HuH-7 (cell line): ENCODE data around the gene CAPN11.
"Not testable (repeated sequence)": the region's sequence is repeated elsewhere in the genome, so short reads cannot be mapped to it uniquely, and the experiment has no call there.

Experiments used
- DNase-seq: peaks from one replicate; pipeline ENCODE4 v3.0.0; 2011; ENCODE audit warnings: low spot score

Gene CAPN11

GRCh38 chr6:44228433-44228832 is 69.8 kb downstream of the CAPN11 start:
- DNase-seq: no peak

GRCh38 chr6:44228836-44229235 is 70.2 kb downstream of the CAPN11 start:
- no peak for DNase-seq

DNA sequence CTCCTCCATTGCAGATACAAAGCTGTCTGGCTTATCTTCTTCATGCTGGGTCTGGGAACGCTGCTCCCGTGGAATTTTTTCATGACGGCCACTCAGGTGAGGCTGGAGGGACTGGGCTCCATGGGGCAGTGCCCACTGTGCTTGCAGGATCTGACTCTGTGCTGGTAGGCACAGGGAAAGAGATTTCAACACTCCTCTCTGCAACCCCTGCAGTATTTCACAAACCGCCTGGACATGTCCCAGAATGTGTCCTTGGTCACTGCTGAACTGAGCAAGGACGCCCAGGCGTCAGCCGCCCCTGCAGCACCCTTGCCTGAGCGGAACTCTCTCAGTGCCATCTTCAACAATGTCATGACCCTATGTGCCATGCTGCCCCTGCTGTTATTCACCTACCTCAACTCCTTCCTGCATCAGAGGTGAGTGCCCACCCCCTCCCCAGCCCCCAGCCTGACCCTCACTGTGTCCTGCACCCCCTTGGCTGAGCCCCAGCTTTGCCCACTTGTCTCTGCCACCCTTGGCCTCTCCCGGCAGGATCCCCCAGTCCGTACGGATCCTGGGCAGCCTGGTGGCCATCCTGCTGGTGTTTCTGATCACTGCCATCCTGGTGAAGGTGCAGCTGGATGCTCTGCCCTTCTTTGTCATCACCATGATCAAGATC is 70.9 kb downstream of the CAPN11 start:
- DNase-seq: no peak

DNA sequence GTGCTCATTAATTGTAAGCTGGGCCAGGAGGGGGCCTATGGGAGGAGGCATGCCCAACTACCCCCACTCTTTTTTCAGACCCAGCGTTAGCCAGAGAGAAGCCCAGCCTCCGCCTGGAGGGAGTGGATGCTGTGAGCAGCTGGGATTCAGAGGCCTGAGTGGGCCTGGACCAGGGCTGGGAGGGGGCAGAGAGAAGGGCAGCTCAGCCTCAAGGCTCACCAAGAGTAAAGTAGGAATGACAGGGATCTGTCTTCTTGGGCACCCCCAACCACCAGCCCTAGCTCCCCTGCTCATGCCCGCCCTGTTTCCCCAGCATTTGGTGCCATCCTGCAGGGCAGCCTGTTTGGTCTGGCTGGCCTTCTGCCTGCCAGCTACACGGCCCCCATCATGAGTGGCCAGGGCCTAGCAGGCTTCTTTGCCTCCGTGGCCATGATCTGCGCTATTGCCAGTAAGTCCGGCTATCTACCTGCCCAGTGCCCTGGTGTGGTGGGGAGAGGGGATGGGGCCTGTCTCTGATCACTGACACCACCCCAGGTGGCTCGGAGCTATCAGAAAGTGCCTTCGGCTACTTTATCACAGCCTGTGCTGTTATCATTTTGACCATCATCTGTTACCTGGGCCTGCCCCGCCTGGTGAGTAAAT is 71.5 kb downstream of the CAPN11 start:
- DNase-seq: no peak

DNA sequence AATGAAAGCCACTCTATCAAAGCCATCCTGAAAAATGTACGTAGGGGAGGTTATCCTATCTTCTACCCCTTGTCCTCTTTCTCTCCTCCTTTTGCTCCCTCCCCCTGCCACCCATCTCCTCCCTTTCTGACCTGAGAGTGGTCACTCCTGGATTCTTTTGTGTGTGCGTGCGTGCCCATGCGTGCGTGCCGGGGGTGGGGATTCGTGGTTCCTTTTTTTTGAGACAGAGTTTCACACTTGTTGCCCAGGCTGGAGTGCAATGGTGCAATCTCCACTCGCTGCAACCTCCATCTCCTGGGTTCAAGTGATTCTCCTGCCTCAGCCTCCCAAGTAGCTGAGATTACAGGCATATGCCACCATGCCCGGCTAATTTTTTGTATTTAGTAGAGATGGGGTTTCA is 72.8 kb downstream of the CAPN11 start:
- DNase-seq: not testable (repeated sequence)

DNA sequence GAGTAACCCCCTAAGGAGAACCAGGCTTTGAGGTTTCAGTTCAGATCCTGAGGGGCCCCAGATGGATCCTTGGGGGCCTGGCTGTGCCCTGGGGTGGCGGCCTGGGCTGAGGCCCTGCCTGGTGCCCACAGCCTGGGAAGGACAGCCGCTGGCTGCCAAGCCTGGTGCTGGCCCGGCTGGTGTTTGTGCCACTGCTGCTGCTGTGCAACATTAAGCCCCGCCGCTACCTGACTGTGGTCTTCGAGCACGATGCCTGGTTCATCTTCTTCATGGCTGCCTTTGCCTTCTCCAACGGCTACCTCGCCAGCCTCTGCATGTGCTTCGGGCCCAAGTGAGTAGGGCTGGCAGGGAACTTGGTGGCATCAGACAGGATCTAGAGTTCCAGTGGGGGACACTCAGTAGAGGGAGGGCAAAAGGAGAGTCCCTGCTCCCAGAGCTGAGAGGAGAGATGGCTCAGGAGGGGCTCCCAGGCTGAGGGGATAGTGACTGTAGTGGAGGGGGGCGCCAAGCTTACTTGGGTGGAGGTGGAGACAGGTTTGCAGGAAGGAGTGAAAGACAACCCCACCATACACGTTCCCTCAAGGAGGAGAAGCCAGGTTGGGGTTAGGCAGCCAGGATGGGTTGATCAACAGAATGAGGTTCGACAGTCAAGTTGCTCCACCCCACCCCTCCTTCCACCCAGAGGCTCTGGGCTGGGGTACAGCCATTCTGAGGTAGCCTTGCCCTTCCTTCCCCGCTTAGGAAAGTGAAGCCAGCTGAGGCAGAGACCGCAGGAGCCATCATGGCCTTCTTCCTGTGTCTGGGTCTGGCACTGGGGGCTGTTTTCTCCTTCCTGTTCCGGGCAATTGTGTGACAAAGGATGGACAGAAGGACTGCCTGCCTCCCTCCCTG is 74.3 kb downstream of the CAPN11 start:
- no peak for DNase-seq

DNA sequence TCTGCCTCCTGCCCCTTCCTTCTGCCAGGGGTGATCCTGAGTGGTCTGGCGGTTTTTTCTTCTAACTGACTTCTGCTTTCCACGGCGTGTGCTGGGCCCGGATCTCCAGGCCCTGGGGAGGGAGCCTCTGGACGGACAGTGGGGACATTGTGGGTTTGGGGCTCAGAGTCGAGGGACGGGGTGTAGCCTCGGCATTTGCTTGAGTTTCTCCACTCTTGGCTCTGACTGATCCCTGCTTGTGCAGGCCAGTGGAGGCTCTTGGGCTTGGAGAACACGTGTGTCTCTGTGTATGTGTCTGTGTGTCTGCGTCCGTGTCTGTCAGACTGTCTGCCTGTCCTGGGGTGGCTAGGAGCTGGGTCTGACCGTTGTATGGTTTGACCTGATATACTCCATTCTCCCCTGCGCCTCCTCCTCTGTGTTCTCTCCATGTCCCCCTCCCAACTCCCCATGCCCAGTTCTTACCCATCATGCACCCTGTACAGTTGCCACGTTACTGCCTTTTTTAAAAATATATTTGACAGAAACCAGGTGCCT is 75.0 kb downstream of the CAPN11 start:
- DNase-seq: no peak
